ENCODE results near the gene SLC5A3. TPM values are rescaled to one million over a fixed set of nuclear protein-coding genes. Genes with fewer than 3 reads are reported as not detected.

Gene SLC5A3
- total RNA-seq, 2 donors from 2014 or later: 37.6 to 39.8 TPM

GRCh38 chr21:34042735-34043134 is 30.6 kb upstream of the SLC5A3 start:
- Mint-ChIP-seq H3K4me1 (ENCODE audit: low read depth) (peaks cover 12% of the 10 kb centered on the region), H3K9me3 (no peaks in the 10 kb centered on the region), H3K36me3 (ENCODE audit: insufficient read depth in 2 of 2) (no peaks in the 10 kb centered on the region), H3K27me3 (ENCODE audit: low read depth) (no peaks in the 10 kb centered on the region), H3K27ac (peak overlapping the region; percentile 18), H3K4me3 (no peak overlapping the region)
- DNase-seq (no peak), ATAC-seq (replicated peaks in 1 of 2) (peak in 1 of 2 donors; percentile 32)

GRCh38 chr21:34043333-34043732 is 30.0 kb upstream of the SLC5A3 start:
- Mint-ChIP-seq H3K27ac (no peak overlapping the region), H3K4me3 (no peak overlapping the region), H3K9me3 (peaks cover 0 to 3% of the 10 kb centered on the region in 2 donors), H3K27me3 (ENCODE audit: low read depth) (no peaks in the 10 kb centered on the region), H3K4me1 (ENCODE audit: low read depth) (peaks cover 12% of the 10 kb centered on the region), H3K36me3 (ENCODE audit: insufficient read depth in 2 of 2) (no peaks in the 10 kb centered on the region)
- DNase-seq (no peak), ATAC-seq (replicated peaks in 1 of 2) (no peak)

GRCh38 chr21:34046917-34047316 is 26.5 kb upstream of the SLC5A3 start:
- Mint-ChIP-seq H3K9me3 (peaks cover 0 to 3% of the 10 kb centered on the region in 2 donors), H3K27ac (no peak overlapping the region), H3K4me3 (peak overlapping the region; percentile 23 to 63), H3K36me3 (ENCODE audit: insufficient read depth in 2 of 2) (peaks cover 0 to 4% of the 10 kb centered on the region in 2 donors), H3K27me3 (ENCODE audit: low read depth) (no peaks in the 10 kb centered on the region), H3K4me1 (ENCODE audit: low read depth) (peaks cover 12% of the 10 kb centered on the region)
- ATAC-seq (replicated peaks in 1 of 2) (peak in 1 of 2 donors; percentile 28), DNase-seq (no peak)

DNA sequence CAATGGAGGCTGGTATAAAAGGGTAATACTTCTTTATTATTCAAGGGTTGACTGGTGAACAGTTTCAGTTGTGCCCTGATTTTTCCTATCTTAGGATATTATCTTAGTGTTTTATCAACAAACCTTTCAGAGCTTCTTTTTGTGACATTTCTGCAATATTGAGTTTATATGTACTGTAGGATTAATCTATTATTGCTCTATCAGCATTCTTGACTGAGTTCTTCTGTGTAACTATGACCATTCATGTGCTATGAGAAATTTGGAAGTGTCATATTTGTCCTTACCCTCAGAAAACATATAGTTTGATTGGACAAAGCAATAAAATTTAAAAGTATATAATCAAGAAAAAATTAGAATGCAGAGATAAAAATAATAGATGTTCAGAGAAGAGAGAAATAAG is 25.5 kb upstream of the SLC5A3 start:
- Mint-ChIP-seq H3K27ac (no peak overlapping the region), H3K4me3 (no peak overlapping the region), H3K27me3 (ENCODE audit: low read depth) (no peaks in the 10 kb centered on the region), H3K36me3 (ENCODE audit: insufficient read depth in 2 of 2) (peaks cover 0 to 4% of the 10 kb centered on the region in 2 donors), H3K9me3 (peaks cover 0 to 3% of the 10 kb centered on the region in 2 donors), H3K4me1 (ENCODE audit: low read depth) (peaks cover 7% of the 10 kb centered on the region)
- ATAC-seq (replicated peaks in 1 of 2): no peak
- no peak for DNase-seq

GRCh38 chr21:34052171-34052570 is 21.2 kb upstream of the SLC5A3 start:
- ATAC-seq (replicated peaks in 1 of 2): no peak
- peaks cover 2 to 3% of the 10 kb centered on the region in 2 donors for H3K9me3 Mint-ChIP-seq
- H3K27me3 Mint-ChIP-seq (ENCODE audit: low read depth): no peaks in the 10 kb centered on the region
- DNase-seq: no peak
- H3K36me3 Mint-ChIP-seq (ENCODE audit: insufficient read depth in 2 of 2): peaks cover 0 to 4% of the 10 kb centered on the region in 2 donors
- no peak overlapping the region for H3K27ac Mint-ChIP-seq
- H3K4me3 Mint-ChIP-seq: no peak overlapping the region
- H3K4me1 Mint-ChIP-seq (ENCODE audit: low read depth): peaks cover 6% of the 10 kb centered on the region

GRCh38 chr21:34054259-34054658 is 19.1 kb upstream of the SLC5A3 start:
- Mint-ChIP-seq H3K27ac (no peak overlapping the region), H3K4me1 (ENCODE audit: low read depth) (peaks cover 5% of the 10 kb centered on the region), H3K9me3 (peaks cover 0 to 2% of the 10 kb centered on the region in 2 donors), H3K4me3 (no peak overlapping the region), H3K27me3 (ENCODE audit: low read depth) (no peaks in the 10 kb centered on the region), H3K36me3 (ENCODE audit: insufficient read depth in 2 of 2) (no peaks in the 10 kb centered on the region)
- no peak for DNase-seq
- ATAC-seq (replicated peaks in 1 of 2): no peak

DNA sequence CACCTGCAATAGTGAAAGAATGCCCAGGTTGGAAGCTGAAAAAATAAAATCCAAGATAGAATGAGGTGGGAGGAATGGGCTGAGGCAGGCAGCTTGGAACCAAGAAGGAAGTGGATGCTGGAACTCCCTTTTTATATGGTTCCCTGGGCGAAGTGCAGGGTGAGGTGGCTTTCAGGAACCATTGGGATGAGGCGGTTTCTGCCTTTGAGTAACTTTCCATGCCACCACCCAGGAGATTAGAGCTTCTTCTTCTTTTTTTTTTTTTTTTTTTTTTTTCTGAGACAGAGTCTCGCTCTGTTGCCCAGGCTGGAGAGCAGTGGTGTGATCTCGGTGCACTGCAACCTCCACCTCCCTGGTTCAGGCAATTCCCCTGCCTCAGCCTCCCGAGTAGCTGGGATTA is 17.8 kb upstream of the SLC5A3 start:
- Mint-ChIP-seq H3K36me3 (ENCODE audit: insufficient read depth in 2 of 2) (no peaks in the 10 kb centered on the region), H3K9me3 (peaks cover 0 to 2% of the 10 kb centered on the region in 2 donors), H3K4me1 (ENCODE audit: low read depth) (peaks cover 5% of the 10 kb centered on the region), H3K27ac (no peak overlapping the region), H3K27me3 (ENCODE audit: low read depth) (no peaks in the 10 kb centered on the region), H3K4me3 (no peak overlapping the region)
- DNase-seq: no peak
- ATAC-seq (replicated peaks in 1 of 2): no peak

DNA sequence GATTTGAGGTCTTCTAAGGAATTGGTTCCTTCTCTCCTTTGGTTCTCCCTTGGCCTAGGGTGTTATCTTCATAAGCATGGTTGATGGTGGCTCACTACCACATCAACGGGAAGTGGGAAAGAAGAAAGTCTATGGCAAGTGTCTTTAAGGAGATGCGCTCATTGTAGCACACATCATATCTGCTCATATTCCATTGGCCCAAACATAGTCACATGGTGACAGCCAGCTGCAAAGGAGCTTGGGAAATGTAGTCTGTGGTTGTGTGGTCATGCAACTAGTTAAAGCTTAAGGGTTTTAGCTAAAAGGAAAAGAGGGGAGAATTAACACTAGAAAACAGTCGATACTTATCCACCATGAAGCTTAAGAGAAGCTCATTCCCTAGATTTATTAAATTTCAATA is 11.4 kb upstream of the SLC5A3 start:
- Mint-ChIP-seq H3K4me1 (ENCODE audit: low read depth) (no peaks in the 10 kb centered on the region), H3K27me3 (ENCODE audit: low read depth) (peaks cover 8% of the 10 kb centered on the region), H3K9me3 (peaks cover 3 to 4% of the 10 kb centered on the region in 2 donors), H3K27ac (no peak overlapping the region), H3K36me3 (ENCODE audit: insufficient read depth in 2 of 2) (peaks cover 0 to 3% of the 10 kb centered on the region in 2 donors), H3K4me3 (no peak overlapping the region)
- no peak for DNase-seq
- ATAC-seq (replicated peaks in 1 of 2): no peak

DNA sequence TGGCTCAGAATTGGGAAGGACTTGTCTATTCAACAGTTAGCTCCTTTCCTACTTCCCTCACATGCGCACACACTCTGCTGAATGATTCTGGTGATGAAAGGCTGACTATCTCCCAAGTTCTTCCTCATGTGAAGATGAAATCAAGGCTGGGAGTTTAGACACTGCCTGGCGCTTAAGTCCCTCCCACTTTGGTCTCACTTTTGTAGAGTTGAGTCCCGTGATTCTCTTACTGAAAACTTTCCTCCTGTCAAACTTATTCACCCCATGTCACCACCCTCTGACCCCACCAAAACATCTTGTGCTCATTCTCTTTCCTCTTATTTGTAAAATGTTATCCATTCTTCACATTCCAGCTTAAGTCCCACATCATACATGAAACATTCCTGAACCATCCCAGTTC is 8.4 kb upstream of the SLC5A3 start:
- Mint-ChIP-seq H3K4me3 (no peak overlapping the region), H3K27me3 (ENCODE audit: low read depth) (peaks cover 8% of the 10 kb centered on the region), H3K36me3 (ENCODE audit: insufficient read depth in 2 of 2) (peaks cover 0 to 3% of the 10 kb centered on the region in 2 donors), H3K9me3 (peaks cover 3 to 4% of the 10 kb centered on the region in 2 donors), H3K27ac (no peak overlapping the region), H3K4me1 (ENCODE audit: low read depth) (no peaks in the 10 kb centered on the region)
- no peak for DNase-seq
- ATAC-seq (replicated peaks in 1 of 2): no peak

- ATAC-seq (replicated peaks in 1 of 2) (no peak), DNase-seq (no peak)
- Mint-ChIP-seq H3K9me3 (no peaks in the 10 kb centered on the region), H3K27me3 (ENCODE audit: low read depth) (no peaks in the 10 kb centered on the region), H3K4me1 (ENCODE audit: low read depth) (peaks cover 30% of the 10 kb centered on the region), H3K36me3 (ENCODE audit: insufficient read depth in 2 of 2) (peaks cover 8 to 18% of the 10 kb centered on the region in 2 donors), H3K27ac (peak overlapping the region; percentile 82), H3K4me3 (peak overlapping the region; percentile 79 to 84)
Observed at GRCh38 chr21:34071683-34072082, 1.7 kb upstream of the SLC5A3 start.

DNA sequence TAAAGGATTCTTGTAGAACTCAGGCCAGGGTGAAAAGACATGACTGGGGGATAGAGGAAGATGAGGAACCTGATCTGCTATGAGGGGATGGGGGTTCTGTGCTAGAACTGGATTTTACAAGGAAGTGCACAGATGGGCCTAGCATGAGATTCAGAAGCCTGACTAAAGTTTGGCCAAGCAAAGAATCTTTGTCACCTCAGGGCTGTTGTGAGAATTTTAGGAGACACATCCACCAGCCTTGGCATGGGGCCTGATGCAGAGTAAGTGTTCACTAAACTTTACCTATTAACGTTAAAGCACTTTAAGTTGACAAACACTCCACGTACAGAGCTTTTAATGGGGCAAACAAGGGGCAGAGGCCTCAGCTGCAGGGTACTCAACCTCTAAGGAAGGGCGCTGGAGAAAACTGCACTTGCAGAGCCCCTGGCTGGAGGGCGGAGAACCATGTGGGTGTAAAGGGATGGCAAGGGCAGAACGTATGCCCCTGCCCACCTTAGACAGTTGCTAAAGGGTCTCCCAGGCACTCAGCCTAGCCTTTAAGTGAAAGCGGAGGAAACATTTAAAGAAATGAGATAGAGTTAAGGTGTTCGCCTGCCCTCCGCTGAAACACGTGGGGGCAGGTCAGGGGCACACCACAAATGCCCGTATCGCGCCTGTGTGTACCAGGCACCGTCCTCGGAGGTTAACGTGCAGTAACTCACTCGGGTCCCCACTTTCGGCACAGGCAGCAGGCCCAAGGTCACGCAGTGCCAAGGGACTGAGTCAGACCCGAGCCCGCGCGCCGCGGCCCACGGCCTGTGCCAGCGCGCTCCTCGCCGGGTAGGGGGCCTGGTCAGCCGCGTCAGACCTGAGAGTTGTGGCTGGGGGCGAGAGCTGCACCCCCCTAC is 990 bp upstream of the SLC5A3 start:
- H3K36me3 Mint-ChIP-seq (ENCODE audit: insufficient read depth in 2 of 2): peaks cover 10 to 24% of the 10 kb centered on the region in 2 donors
- ATAC-seq (replicated peaks in 1 of 2): peak; percentile 14 to 38
- peaks cover 36% of the 10 kb centered on the region for H3K4me1 Mint-ChIP-seq (ENCODE audit: low read depth)
- no peaks in the 10 kb centered on the region for H3K9me3 Mint-ChIP-seq
- H3K27ac Mint-ChIP-seq: peak overlapping the region; percentile 82
- DNase-seq: peak in 1 of 2 donors; percentile 44
- H3K4me3 Mint-ChIP-seq: peak overlapping the region; percentile 79 to 84
- H3K27me3 Mint-ChIP-seq (ENCODE audit: low read depth): no peaks in the 10 kb centered on the region

DNA sequence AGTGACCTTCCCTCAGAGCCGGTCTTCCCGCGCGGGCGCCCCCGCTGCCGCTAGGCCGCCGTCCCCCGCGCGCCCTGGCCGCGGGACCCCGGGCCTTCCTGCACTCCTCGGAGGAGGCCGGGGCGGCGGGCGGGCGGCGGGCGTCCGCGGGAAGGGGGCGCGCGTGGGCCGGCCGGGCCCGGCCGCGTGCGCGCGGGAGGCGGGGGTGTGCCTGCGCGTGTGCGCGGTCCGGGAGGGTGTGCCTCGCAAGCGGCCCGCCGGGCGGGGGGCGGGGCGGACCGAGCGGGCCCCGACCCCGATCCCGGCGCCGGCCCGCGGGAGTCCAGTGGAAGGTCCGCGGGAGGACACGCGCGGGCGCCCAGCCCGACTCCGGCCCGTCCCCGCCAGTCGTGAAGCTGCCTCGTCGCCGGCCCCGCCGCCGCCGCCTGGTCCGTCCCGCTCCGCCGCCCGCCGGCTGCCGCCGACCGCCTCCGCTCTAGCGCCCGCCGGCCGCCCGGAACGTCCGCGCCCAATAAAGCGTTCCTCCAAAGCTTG is 438 bp downstream of the SLC5A3 start:
- peak overlapping the region; percentile 99 for H3K27ac Mint-ChIP-seq
- H3K4me1 Mint-ChIP-seq (ENCODE audit: low read depth): peaks cover 50% of the 10 kb centered on the region
- peaks cover 10 to 32% of the 10 kb centered on the region in 2 donors for H3K36me3 Mint-ChIP-seq (ENCODE audit: insufficient read depth in 2 of 2)
- ATAC-seq (replicated peaks in 1 of 2): peak; percentile 56 to 64
- H3K4me3 Mint-ChIP-seq: peak overlapping the region; percentile 93 to 99
- no peaks in the 10 kb centered on the region for H3K27me3 Mint-ChIP-seq (ENCODE audit: low read depth)
- no peaks in the 10 kb centered on the region for H3K9me3 Mint-ChIP-seq
- peak in 1 of 2 donors; percentile 57 for DNase-seq

- ATAC-seq (replicated peaks in 1 of 2): no peak
- no peaks in the 10 kb centered on the region for H3K27me3 Mint-ChIP-seq (ENCODE audit: low read depth)
- H3K9me3 Mint-ChIP-seq: no peaks in the 10 kb centered on the region
- peak overlapping the region; percentile 93 to 99 for H3K4me3 Mint-ChIP-seq
- peak overlapping the region; percentile 99 for H3K27ac Mint-ChIP-seq
- DNase-seq: peak; percentile 23 to 25
- H3K4me1 Mint-ChIP-seq (ENCODE audit: low read depth): peaks cover 57% of the 10 kb centered on the region
- H3K36me3 Mint-ChIP-seq (ENCODE audit: insufficient read depth in 2 of 2): peaks cover 10 to 35% of the 10 kb centered on the region in 2 donors
Observed at GRCh38 chr21:34074283-34075090, 1.1 kb downstream of the SLC5A3 start.

All from activated T-cell treated with anti-CD3 and anti-CD28 coated beads, Interleukin-2, amount 50 U/mL, for 72 hours (primary cell).